VCaP (cell line): ENCODE results near the gene ZBTB20.

Source experiments
- H3K27ac ChIP-seq: fragments of 450-650 bp; 2 replicates; pipeline ENCODE4 v1.5.1; 2017
- TF ChIP-seq, protein P1 (sequence below): fragments of 450-650 bp; conservative IDR thresholded peaks from 2 replicates; pipeline ENCODE4 v1.5.1; 2017; ENCODE audit warnings: mild to moderate bottlenecking, moderate library complexity

The ZBTB20 gene

GRCh38 chr3:114451561-114452018 is 695.5 kb downstream of the ZBTB20 start:
- TF ChIP-seq, protein P1, sequence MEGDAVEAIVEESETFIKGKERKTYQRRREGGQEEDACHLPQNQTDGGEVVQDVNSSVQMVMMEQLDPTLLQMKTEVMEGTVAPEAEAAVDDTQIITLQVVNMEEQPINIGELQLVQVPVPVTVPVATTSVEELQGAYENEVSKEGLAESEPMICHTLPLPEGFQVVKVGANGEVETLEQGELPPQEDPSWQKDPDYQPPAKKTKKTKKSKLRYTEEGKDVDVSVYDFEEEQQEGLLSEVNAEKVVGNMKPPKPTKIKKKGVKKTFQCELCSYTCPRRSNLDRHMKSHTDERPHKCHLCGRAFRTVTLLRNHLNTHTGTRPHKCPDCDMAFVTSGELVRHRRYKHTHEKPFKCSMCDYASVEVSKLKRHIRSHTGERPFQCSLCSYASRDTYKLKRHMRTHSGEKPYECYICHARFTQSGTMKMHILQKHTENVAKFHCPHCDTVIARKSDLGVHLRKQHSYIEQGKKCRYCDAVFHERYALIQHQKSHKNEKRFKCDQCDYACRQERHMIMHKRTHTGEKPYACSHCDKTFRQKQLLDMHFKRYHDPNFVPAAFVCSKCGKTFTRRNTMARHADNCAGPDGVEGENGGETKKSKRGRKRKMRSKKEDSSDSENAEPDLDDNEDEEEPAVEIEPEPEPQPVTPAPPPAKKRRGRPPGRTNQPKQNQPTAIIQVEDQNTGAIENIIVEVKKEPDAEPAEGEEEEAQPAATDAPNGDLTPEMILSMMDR, result no peak
- H3K27ac ChIP-seq, result peak overlapping the region; percentile 99

DNA sequence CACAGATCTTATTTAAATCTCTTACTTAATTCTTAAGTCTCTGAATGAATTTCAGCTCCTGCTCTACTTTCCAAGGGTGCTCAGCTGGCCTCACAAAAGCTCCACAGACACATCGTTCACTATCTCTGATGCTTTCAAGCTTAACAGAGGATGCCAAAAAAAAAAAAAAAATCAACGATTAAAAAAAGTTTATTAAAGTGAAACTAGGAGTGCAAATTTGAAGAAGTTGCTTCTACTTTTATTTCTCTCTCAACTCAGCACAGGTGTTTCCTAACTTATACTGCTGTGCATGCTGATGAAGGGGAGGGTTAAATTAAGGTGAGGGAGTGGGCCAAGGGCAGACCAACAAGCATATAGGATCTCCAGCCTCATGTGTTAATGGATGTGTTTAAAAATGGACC is 696.0 kb downstream of the ZBTB20 start:
- H3K27ac ChIP-seq, result peak overlapping the region; percentile 99
- TF ChIP-seq, protein P1, result no peak

DNA sequence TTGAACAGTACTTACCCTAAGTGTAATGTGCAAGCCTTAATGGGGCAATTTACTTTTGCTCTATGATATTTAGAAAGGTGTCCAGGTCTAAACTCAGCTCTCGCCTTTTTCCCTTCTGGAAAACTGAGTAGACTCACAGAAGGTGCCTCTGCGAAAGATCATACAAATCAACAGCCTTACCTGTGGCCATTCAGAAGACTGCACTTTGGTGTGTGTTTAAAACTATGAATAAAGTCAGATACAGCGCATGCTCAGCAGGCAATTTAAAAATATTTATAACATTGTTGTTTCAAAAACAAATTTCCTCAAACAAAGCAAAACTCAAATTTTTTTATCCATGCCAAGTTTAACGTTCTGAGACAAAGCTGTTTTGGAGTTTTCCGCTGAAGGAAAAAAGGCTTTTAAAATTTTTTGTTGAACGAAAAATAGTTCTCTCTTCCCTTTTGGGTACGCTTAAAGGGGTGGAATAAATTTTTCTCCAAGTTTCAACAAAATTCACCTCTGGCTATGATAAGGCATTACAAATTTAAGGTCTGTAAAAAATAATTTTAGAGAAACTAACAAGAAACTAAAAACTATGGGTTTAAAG is 697.0 kb downstream of the ZBTB20 start:
- H3K27ac ChIP-seq, result peak overlapping the region; percentile 99
- TF ChIP-seq, protein P1, result peak; percentile 33; the same call in 1 of the 2 replicates

GRCh38 chr3:114449271-114450007 is 697.6 kb downstream of the ZBTB20 start:
- peak overlapping the region; percentile 99 for H3K27ac ChIP-seq
- TF ChIP-seq, protein P1, result no peak

DNA sequence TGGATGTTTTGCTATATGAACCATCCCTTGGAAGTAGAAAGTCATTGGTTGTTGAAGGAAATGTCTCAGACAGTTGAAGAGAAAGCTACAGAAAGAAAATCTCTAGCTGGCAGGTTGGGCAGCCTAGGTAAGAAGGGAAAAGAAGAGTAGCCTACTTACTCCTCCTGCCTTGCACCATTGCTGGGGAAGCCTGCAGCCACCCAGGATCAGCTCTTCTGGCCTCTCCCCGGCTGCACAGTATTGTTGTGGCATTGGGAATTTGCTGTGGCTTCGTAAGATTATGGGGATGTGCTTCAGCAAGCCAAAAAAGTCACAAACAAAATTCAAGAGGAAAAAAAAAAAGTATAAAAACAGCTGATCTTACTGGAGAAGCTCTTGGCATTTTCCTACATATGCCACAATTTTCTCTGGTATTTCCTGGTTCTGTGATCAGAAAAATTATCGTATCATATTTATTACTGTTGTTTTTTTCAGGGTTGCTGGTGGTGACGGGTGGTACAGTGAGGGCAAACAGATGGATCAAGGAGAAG is 699.1 kb downstream of the ZBTB20 start:
- H3K27ac ChIP-seq, result peak overlapping the region; percentile 99
- TF ChIP-seq, protein P1, result no peak

DNA sequence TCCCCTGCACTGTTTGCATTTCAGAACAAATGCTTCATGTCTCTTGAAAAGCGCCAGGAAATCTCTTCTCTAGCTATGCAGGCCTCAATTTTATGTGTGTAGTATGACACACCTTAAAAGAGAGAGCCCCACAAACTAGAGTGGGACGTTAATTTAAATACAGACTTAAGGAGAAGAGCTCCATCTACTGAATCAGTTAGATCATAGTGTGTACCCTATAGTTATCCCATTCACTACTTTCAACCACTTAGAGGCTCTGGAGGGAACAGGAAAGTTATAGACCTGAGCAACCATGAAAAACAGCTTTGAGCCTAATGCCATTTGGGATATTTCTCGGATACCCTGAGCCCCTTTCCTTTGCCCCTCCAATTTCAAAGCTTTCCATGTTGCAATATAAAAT is 699.5 kb downstream of the ZBTB20 start:
- TF ChIP-seq, protein P1, result peak; percentile 30
- H3K27ac ChIP-seq, result peak overlapping the region; percentile 99

DNA sequence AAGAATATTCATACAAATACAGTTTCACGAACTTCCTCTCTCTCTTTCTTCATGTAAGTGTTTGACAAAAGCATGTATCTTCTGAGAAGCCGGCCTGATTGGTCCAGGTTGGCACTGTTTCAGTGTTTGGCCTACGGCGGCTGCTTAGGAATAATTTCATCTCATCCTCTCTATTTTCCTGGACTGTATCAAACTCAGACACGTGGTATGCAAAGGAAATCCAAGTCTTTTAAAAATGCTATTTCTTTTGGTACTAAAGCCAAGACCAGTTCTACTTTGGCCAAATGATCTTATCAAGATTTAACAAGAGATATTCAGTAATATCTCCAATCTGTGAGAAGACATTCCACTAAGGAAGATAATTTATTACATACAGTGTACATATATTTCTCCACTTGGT is 700.5 kb downstream of the ZBTB20 start:
- TF ChIP-seq, protein P1, result no peak
- peak overlapping the region; percentile 99 for H3K27ac ChIP-seq
